T-helper 1 cell treated with Interleukin-12 subunit alpha and Interleukin-12 subunit beta and Interleukin-4 antibody, amounts not matched to agents 30 μg/mL and 1 μg/mL, for 36 hours (primary cell): ENCODE measurements around the gene BAX.

Experiments
- H3K27ac Mint-ChIP-seq: one replicate; pipeline ENCODE4 v1.8.0; 2021; ENCODE audit warnings: mild to moderate bottlenecking, mixed read lengths
- H3K27me3 Mint-ChIP-seq: one replicate; pipeline ENCODE4 v1.8.0; 2021; ENCODE audit warnings: low read depth, mixed read lengths
- H3K36me3 Mint-ChIP-seq: one replicate; pipeline ENCODE4 v1.8.0; 2021; ENCODE audit warnings: low read depth, mixed read lengths
- H3K4me1 Mint-ChIP-seq: one replicate; pipeline ENCODE4 v1.8.0; 2021; ENCODE audit warnings: low read depth, mixed read lengths
- H3K4me3 Mint-ChIP-seq: one replicate; pipeline ENCODE4 v1.8.0; 2021; ENCODE audit warnings: mild to moderate bottlenecking, moderate library complexity, mixed read lengths
- H3K9me3 Mint-ChIP-seq: one replicate; pipeline ENCODE4 v1.8.0; 2021; ENCODE audit warnings: mixed read lengths

Gene BAX

DNA sequence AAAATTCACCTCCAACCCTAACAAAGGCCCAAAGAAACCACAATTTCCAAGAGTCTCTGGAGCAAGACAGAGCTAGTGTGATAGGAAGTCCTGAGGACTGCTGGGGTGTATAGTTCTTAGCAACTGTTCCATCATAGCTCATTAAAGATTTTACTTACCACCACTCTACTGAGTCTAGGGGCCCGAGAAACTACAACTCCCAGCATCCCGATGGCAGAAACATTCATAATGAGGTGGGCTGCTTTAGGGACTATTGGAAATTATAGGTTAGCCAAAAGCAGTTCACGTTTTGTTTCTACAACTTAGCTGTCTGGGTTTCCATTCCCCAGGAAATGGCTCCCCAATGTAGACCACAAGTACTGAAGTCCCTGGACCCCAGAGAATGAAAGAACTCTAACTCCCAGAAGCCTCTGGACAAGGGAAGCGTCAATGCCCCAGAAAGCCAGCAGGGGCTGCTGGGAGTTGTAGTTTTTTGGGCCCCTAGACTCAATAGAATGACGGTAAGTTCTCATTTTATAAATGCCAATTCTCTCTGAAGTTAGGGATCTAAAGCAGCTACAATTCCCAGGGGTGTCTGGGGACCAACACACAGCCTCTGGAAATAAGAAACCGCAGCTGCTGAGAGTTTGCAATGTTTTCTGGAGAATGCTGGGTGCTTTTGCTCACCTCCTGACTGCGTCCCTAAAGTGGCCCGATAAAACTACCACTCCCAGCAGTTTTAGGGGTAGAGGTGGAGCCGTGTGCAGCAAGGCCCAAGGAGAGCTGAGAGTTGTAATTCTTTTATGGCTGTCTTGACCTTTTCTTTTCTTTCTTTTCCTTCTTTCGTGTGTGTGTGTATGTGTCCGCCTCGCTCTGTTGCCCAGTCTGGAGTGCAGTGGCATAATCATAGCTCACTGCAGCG is 21.5 kb downstream of the BAX start:
- Mint-ChIP-seq H3K4me3 (no peak overlapping the region), H3K27ac (no peak overlapping the region), H3K27me3 (no peaks in the 10 kb centered on the region), H3K4me1 (no peaks in the 10 kb centered on the region), H3K9me3 (no peaks in the 10 kb centered on the region), H3K36me3 (peaks cover 19% of the 10 kb centered on the region)

DNA sequence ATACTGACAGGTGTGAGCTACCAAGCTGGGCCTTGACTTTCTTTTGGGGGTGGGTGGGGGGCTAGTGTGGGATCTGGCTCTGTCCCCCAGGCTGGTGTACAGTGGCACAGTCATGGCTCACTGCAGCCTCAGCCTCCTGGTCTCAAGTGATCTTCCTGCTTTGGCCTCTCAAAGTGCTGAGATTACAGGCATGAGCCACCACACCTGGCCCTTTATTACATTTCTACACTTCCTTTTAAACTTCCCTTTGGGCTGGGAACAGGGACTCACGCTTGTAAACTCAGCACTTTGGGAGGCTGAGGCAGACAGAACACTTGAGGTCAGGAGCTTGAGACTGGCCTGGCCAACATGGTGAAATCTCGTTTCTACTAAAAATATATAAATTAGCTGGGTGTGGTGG is 22.4 kb downstream of the BAX start:
- Mint-ChIP-seq H3K9me3 (no peaks in the 10 kb centered on the region), H3K4me3 (no peak overlapping the region), H3K27ac (no peak overlapping the region), H3K36me3 (peaks cover 19% of the 10 kb centered on the region), H3K4me1 (no peaks in the 10 kb centered on the region), H3K27me3 (no peaks in the 10 kb centered on the region)

DNA sequence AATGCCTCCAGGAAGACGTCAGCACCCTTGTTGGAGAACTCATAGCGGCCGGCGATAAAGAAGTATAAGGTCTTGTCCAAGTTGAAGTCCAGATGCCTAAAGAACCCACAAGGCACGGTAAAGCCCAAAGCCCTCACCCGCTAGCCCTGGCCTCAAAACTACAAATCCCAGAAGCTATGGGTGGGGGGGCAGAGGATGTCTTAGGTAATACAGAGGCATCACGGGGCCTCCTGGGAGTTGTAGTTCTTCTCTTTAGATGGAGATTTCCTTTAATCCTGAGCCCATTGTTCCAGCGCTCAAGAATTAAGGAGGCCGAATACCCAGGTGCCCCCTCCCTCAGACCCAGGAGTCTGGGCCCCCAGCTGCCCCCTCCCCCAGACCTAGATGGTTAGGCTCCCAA is 27.6 kb downstream of the BAX start:
- Mint-ChIP-seq H3K4me3 (no peak overlapping the region), H3K27ac (no peak overlapping the region), H3K9me3 (no peaks in the 10 kb centered on the region), H3K36me3 (peaks cover 22% of the 10 kb centered on the region), H3K27me3 (no peaks in the 10 kb centered on the region), H3K4me1 (no peaks in the 10 kb centered on the region)

DNA sequence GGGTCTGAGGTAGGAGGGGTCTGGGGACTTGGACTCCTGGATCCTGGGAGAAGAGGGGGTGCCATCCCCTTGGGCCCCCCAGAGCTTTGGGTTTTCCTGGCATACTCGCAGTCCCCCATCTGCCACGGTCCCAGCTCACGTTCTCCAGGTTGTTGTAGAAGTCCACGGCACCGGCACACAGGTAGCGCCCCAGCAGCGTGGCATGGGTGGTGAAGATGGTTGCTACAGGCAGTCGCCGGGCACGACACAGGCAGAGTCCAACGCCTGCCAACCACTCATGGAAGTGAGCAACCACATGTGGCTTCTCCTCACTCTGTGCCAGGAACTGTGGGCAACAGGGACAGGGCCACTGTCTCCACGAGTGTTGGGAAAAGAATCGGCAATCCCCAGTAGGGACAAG is 31.0 kb downstream of the BAX start:
- peaks cover 29% of the 10 kb centered on the region for H3K36me3 Mint-ChIP-seq

DNA sequence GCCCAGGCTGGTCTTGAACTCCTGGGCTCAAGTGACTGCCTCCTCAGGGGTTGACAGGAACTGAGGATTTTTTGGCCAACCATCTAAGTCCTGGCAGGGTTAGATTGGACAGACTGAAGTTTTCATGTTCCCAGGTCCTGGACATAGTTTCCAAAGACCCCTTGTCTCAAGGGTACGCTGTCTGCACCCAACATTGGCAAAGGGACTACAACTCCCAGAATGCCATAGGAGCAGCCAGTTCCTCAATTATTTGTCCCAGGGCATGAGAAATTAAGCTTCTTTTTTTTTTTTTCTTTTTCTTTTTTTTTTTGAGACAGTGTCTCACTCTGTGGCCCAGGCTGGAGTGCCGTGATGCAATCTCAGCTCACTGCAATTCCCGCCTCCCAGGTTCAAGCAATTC is 31.5 kb downstream of the BAX start:
- no peaks in the 10 kb centered on the region for H3K9me3 Mint-ChIP-seq
- peaks cover 13% of the 10 kb centered on the region for H3K4me1 Mint-ChIP-seq
- no peak overlapping the region for H3K4me3 Mint-ChIP-seq
- H3K36me3 Mint-ChIP-seq, result peaks cover 31% of the 10 kb centered on the region
- H3K27me3 Mint-ChIP-seq, result no peaks in the 10 kb centered on the region
- no peak overlapping the region for H3K27ac Mint-ChIP-seq

More for the DNA sequence above, 31.0 kb downstream of the BAX start:
- Mint-ChIP-seq H3K27ac (no peak overlapping the region), H3K27me3 (no peaks in the 10 kb centered on the region), H3K4me1 (peaks cover 12% of the 10 kb centered on the region), H3K9me3 (no peaks in the 10 kb centered on the region), H3K4me3 (no peak overlapping the region)

DNA sequence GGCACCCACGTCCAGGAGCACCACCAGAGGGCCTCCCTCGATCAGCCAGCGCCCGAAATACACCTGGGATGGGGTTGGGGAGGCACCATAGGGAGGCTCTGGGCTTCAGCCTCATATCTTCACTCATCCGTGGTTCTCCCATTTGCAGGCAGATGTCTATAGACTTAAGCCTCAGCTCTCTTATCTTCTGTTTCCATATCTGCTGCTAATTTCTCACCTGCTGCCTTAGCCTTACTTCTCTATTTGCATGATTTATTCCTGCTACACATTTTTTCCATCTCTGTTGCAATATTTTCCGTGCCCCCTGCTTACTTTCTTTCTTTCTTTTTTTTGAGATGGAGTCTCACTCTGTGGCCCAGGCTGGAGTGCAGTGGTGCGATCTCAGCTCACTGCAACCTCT is 32.6 kb downstream of the BAX start:
- H3K27ac Mint-ChIP-seq, result no peak overlapping the region
- H3K9me3 Mint-ChIP-seq, result no peaks in the 10 kb centered on the region
- H3K4me1 Mint-ChIP-seq, result peaks cover 18% of the 10 kb centered on the region
- no peaks in the 10 kb centered on the region for H3K27me3 Mint-ChIP-seq
- H3K36me3 Mint-ChIP-seq, result peaks cover 27% of the 10 kb centered on the region
- H3K4me3 Mint-ChIP-seq, result no peak overlapping the region

DNA sequence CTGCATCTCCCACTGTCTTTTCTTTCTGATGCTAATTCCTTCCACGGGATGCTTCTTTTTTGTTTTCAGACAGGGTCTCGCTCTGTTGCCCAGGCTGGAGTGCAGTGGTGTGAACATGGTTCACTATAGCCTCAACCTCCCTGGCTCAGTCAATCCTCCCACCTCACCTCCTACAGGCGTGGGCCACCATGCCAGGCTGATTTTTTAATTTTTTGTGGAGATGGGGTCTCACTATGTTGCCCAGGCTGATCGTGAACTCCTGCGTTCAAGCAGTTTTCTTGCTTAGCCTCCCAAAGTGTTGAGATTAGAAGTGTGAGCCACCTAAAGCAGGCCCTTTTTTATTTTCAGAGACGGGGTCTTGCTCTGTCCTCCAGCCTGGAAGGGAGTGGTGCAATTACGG is 33.6 kb downstream of the BAX start:
- H3K4me1 Mint-ChIP-seq, result peaks cover 20% of the 10 kb centered on the region
- no peaks in the 10 kb centered on the region for H3K27me3 Mint-ChIP-seq
- H3K27ac Mint-ChIP-seq, result peak overlapping the region; percentile 10
- H3K36me3 Mint-ChIP-seq, result peaks cover 21% of the 10 kb centered on the region
- H3K4me3 Mint-ChIP-seq, result no peak overlapping the region
- no peaks in the 10 kb centered on the region for H3K9me3 Mint-ChIP-seq

DNA sequence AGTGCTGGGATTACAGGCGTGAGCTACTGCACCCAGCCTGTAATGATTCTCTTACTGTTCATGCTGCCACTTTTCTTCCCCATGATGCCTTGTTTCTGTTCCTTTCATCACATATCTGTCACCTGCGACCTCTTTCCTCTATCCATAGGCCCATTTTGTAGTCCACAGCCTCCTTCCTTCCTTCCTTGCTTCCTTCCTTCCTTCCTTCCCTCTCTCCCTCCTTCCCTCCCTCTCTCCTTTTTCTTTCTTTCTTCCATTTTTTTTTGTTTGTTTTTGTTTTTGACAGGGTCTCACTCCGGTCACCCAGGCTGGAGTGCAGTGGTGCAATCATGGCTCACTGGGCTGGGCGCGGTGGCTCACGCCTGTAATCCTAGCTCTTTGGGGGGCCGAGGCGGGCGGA is 34.2 kb downstream of the BAX start:
- Mint-ChIP-seq H3K27me3 (no peaks in the 10 kb centered on the region), H3K27ac (no peak overlapping the region), H3K4me1 (peaks cover 22% of the 10 kb centered on the region), H3K9me3 (no peaks in the 10 kb centered on the region), H3K4me3 (no peak overlapping the region), H3K36me3 (peaks cover 21% of the 10 kb centered on the region)

DNA sequence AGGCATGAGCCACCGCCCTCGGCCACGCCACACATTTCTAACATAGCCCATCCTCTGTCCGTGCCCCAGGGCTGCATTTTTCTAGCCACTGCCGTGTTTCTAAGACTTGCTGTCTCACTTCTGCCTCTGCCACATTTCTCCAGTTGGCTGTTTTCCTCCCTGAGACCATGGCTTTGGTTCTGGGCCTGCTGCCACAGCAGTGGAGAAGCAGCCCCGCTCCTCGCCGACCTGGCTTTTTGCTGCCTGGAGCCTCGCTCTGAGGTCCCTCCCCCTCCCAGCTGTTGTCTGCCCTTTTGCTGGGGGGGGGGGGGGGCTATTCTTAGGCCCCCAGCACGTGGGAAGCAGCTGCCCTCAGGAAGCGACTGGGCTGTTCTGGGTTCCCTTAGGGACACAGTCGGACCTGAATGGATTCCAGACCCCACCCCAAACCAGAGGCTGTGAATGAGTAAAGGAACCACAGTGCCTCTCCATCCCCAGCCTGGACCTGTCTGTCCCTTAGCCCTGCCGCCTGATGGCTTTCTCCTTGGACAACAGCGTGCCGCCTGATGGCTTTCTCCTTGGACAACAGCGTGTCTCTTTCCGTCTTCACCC is 35.1 kb downstream of the BAX start:
- H3K27me3 Mint-ChIP-seq, result no peaks in the 10 kb centered on the region
- peaks cover 27% of the 10 kb centered on the region for H3K4me1 Mint-ChIP-seq
- peaks cover 22% of the 10 kb centered on the region for H3K36me3 Mint-ChIP-seq
- H3K27ac Mint-ChIP-seq, result peak overlapping the region; percentile 2
- no peaks in the 10 kb centered on the region for H3K9me3 Mint-ChIP-seq
- H3K4me3 Mint-ChIP-seq, result no peak overlapping the region

DNA sequence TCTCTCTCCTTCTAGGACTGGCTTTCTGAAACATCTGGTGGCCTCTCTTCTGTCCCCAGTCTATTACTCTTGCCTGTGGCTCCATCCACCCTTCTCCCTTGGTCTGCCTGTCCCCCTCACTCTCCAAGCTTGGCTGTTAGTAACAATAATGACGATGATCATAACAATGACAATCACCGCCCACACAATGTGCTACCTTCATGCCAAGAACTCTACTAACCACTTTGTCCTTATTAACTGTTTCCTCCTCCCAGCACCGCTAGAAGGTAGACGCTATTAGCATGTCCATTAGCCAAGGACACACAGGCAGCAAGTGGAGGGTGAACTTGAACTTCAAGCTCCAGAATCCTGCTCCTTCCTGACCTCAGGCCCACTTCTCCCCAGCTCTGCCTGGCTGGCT is 35.7 kb downstream of the BAX start:
- no peaks in the 10 kb centered on the region for H3K9me3 Mint-ChIP-seq
- H3K27ac Mint-ChIP-seq, result peak overlapping the region; percentile 2
- no peak overlapping the region for H3K4me3 Mint-ChIP-seq
- no peaks in the 10 kb centered on the region for H3K27me3 Mint-ChIP-seq
- peaks cover 19% of the 10 kb centered on the region for H3K36me3 Mint-ChIP-seq
- peaks cover 33% of the 10 kb centered on the region for H3K4me1 Mint-ChIP-seq

DNA sequence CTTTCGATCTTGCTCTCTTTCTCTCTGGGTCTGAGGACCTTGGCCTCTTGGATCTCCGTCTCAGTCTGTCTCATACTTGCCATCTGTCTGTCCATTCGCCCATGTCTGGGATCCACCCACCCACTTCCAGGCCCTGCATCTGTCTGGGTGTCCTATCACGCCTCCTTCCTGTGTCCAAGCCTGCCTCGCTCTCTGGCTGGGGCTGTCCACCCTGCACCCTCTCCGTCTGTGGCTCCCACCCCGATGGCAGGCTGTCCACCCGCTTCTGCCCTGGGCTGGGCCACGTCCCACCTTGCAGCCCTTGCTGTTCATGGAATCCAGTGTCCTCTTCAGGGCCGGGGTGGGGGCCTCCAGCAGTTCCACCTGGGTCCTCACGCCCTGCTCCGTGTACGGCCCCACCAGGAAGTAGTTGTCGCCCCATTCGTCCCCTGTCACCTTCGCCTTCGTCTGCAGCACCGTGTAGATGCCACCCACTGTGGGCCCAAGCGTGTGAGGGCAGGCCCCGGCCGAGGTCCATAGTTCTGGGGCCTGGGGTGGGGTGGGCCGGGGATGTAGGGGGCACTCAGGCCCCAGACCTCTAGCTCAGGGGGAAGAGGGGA is 36.4 kb downstream of the BAX start:
- Mint-ChIP-seq H3K36me3 (peaks cover 19% of the 10 kb centered on the region), H3K27ac (peak overlapping the region; percentile 13), H3K9me3 (no peaks in the 10 kb centered on the region), H3K27me3 (no peaks in the 10 kb centered on the region), H3K4me3 (peak overlapping the region; percentile 45), H3K4me1 (peaks cover 33% of the 10 kb centered on the region)

DNA sequence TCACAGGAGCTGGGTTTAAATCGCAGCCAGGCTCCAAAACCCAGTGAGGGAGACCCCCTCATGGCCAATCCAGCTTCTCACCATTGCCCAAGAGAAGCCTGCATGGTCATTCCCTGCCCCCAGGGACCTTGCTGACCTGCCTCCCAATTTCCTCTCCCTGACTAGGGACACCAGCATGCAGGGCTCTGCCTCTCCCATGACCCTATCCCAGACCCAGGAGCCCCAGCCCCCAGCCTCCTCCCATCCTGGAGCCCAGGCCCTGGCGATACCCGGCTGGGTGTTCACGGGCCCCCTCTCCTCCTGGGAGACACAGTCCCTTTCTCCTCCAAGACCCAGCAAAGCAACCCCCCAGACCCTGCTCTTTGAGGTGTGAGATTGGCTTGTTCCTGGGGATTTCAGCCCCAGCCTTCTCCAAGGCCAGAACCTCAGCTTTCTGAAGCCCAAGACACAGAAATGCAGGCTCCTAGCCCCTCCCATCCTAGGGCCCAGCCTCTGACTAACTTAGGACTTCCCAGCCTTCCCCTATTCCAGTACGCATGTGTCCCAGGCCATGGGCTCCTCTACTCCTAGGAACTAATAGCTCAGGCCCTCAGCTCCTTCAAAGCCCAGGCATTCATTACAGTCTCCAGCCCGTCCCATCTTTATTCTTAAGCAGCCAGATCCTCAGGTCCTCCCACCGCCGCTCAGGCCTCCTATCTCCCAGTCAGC is 37.4 kb downstream of the BAX start:
- H3K27me3 Mint-ChIP-seq, result no peaks in the 10 kb centered on the region
- H3K36me3 Mint-ChIP-seq, result peaks cover 19% of the 10 kb centered on the region
- no peaks in the 10 kb centered on the region for H3K9me3 Mint-ChIP-seq
- peak overlapping the region; percentile 99 for H3K27ac Mint-ChIP-seq
- H3K4me3 Mint-ChIP-seq, result peak overlapping the region; percentile 94
- H3K4me1 Mint-ChIP-seq, result peaks cover 34% of the 10 kb centered on the region

DNA sequence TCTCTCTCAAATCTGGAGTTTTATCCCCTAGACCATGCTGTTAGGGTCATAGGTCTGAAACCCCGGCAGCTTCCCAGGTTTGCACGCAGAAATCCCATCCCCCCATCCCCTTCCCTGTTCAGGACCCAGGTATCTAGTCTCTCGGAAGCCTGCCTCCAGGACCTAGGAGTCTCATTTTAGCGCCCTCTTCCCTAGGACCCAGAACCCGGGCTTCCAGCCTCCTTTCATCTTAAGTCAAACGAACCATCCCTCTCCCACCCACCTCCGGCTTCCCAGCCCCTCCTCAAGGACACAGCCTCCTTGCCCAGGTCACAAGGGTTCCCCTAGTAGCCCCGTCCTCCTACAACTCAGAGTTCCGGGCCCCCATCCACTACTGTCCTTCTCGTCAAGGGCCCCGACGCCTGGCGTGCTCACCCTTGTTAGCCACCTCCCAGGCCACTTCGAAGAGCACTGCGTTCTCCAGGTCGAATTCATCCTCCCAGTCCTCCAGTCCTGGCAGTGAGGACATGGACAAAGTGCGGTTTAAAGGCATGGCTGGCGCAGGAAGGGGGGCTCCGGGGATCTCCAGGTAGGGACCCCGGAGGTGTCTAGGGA is 38.0 kb downstream of the BAX start:
- H3K36me3 Mint-ChIP-seq, result peaks cover 17% of the 10 kb centered on the region
- peak overlapping the region; percentile 99 for H3K27ac Mint-ChIP-seq
- peak overlapping the region; percentile 94 for H3K4me3 Mint-ChIP-seq
- no peaks in the 10 kb centered on the region for H3K27me3 Mint-ChIP-seq
- peaks cover 32% of the 10 kb centered on the region for H3K4me1 Mint-ChIP-seq
- H3K9me3 Mint-ChIP-seq, result no peaks in the 10 kb centered on the region
